K562 (cell line): ENCODE data around the gene MAML1. TPM values are rescaled to one million over a fixed set of nuclear protein-coding genes. Genes with fewer than 3 reads are reported as not detected.
A peak's percentile ranks its signal among the peaks of the same experiment; 100 is the strongest.

ENCODE experiments used
- ATAC-seq: fragments of 200-7000 bp; cut with Tn5 transposase; 3 replicates; pipeline ENCODE4 v1.9.1; 2020; ENCODE audit warnings: moderate library complexity
- BruUV-seq: library from RNA; stranded (reverse); fragments of 400-500 nt; replicated peaks from 2 replicates; lab custom pipeline; 2021; lab: Mats Ljungman, UMichigan
- CTCF ChIA-PET: fragments of 300-600 bp; formaldehyde crosslinking; extraction: SDS; loops from one replicate; lab custom pipeline; 2021; ENCODE audit warnings: low intra/inter-chr PET ratio; lab: Yijun Ruan, JAX
- POLR2A ChIA-PET: fragments of 300-600, 350-650 bp; sonication (Branson Sonifier 250); formaldehyde crosslinking; extraction: SDS; loops from one replicate; lab custom pipeline; 2021; ENCODE audit warnings: antibody characterized with exemption, inconsistent platforms; lab: Yijun Ruan, JAX
- DNase-seq, 4 experiments: peaks; one replicate each; pipeline versions ENCODE4 v3.0.0 to v3.0.0-alpha.2; 2011 to 2018; ENCODE audit warnings: low spot score in 3 of 4, mixed read lengths in 3 of 4; ENCODE audit errors: extremely low read depth in 1 of 4
- FAIRE-seq: peaks from 2 replicates; lab custom pipeline; 2011; peaks lifted over from hg19 to GRCh38; lab: Jason Lieb, UNC
- H2AFZ ChIP-seq: 2 replicates; pipeline ENCODE4 v1.6.0; 2011; ENCODE audit warnings: low read depth, low read length, control low read depth, inconsistent platforms
- H3K27ac ChIP-seq: fragments of 200-600 bp; 3 replicates; pipeline ENCODE4 v1.8.0; 2011; ENCODE audit warnings: low read depth, mild to moderate bottlenecking, control low read depth, inconsistent platforms, low read length, moderate library complexity, mixed read lengths; ENCODE audit errors: extremely low read depth
- H3K27me3 ChIP-seq, 2 experiments: fragments of 300-600 bp in 1 of 2; 2 replicates in 1 of 2; 3 replicates in 1 of 2; pipeline versions ENCODE4 v1.6.0 to v1.8.0; 2011; ENCODE audit warnings: inconsistent platforms in 2 of 2, low read length in 2 of 2, mild to moderate bottlenecking in 1 of 2, mixed read lengths in 1 of 2, moderate library complexity in 1 of 2; ENCODE audit not compliant: control insufficient read depth in 2 of 2, insufficient read depth in 2 of 2
- H3K36me3 ChIP-seq: fragments of 300-600 bp; 3 replicates; pipeline ENCODE4 v1.8.0; 2011; ENCODE audit warnings: mild to moderate bottlenecking, low read length, inconsistent platforms; ENCODE audit not compliant: control insufficient read depth, insufficient read depth
- H3K4me1 ChIP-seq, 2 experiments: fragments of 200-600 bp in 1 of 2; replicated peaks in 1 of 2; 2 replicates in 1 of 2; 3 replicates in 1 of 2; pipeline versions ENCODE4 v1.5.1 to v1.8.0; 2011; ENCODE audit warnings: inconsistent platforms in 2 of 2, low read length in 2 of 2, mild to moderate bottlenecking in 1 of 2, mixed read lengths in 1 of 2, moderate library complexity in 1 of 2; ENCODE audit not compliant: control insufficient read depth in 2 of 2, insufficient read depth in 2 of 2
- H3K4me2 ChIP-seq: 2 replicates; pipeline ENCODE4 v1.6.1; 2011; ENCODE audit warnings: low read length, control low read depth, inconsistent platforms, mixed read lengths; ENCODE audit not compliant: insufficient read depth
- H3K4me3 ChIP-seq: fragments of 200-600 bp; sonication (generic), shearing (Covaris generic); 2 replicates; pipeline ENCODE4 v1.5.1; 2016; ENCODE audit warnings: control low read depth, inconsistent platforms
- H3K79me2 ChIP-seq: fragments of 200-600 bp; 3 replicates; pipeline ENCODE4 v1.8.0; 2011; ENCODE audit warnings: low read length, inconsistent platforms; ENCODE audit not compliant: control insufficient read depth, insufficient read depth
- H3K9ac ChIP-seq, 2 experiments: 2 replicates each; pipeline versions ENCODE4 v1.6.0 to v1.6.1; 2011; ENCODE audit warnings: low read depth in 2 of 2, low read length in 2 of 2, control low read depth in 1 of 2, inconsistent platforms in 1 of 2, mild to moderate bottlenecking in 1 of 2, mixed read lengths in 1 of 2; ENCODE audit not compliant: insufficient read depth in 1 of 2
- H3K9me1 ChIP-seq: one replicate; pipeline ENCODE4 v1.6.0; 2011; ENCODE audit warnings: inconsistent platforms, mild to moderate bottlenecking, low read length, moderate library complexity; ENCODE audit not compliant: control insufficient read depth, insufficient read depth
- H3K9me3 ChIP-seq: replicated peaks from 2 replicates; pipeline ENCODE4 v1.5.1; 2011; ENCODE audit warnings: low read depth, low read length, inconsistent platforms; ENCODE audit not compliant: control insufficient read depth, insufficient read depth
- H4K20me1 ChIP-seq: replicated peaks from 2 replicates; pipeline ENCODE4 v1.6.1; 2011; ENCODE audit warnings: low read length, inconsistent platforms, mixed read lengths; ENCODE audit not compliant: control insufficient read depth, insufficient read depth
- ATF7 ChIP-seq: fragments of 450-650 bp; IDR thresholded peaks from 2 replicates; pipeline ENCODE4 v1.7.1; 2014; ENCODE audit warnings: mild to moderate bottlenecking, moderate library complexity
- CREM ChIP-seq: IDR thresholded peaks from 2 replicates; pipeline ENCODE4 v1.6.1; 2014; ENCODE audit warnings: antibody characterized with exemption, low read depth
- EP300 ChIP-seq: IDR thresholded peaks from 2 replicates; pipeline ENCODE4 v1.6.1; 2012; ENCODE audit warnings: low read length, improper control_type of control experiment
- EZH2 ChIP-seq: IDR thresholded peaks from 2 replicates; pipeline ENCODE4 v1.6.1; 2012; ENCODE audit warnings: low read depth, mild to moderate bottlenecking, inconsistent platforms, low read length, borderline replicate concordance
- FOXK1 ChIP-seq: sonication (generic); formaldehyde crosslinking; IDR thresholded peaks from 2 replicates; pipeline ENCODE4 v1.8.0; 2022; ENCODE audit warnings: missing genetic modification reagents, mild to moderate bottlenecking, borderline replicate concordance
- FOXK2 ChIP-seq, 2 experiments: fragments of 450-650 bp; IDR thresholded peaks in 1 of 2; conservative IDR thresholded peaks in 1 of 2; 2 replicates each; pipeline ENCODE4 v1.6.1; 2016; ENCODE audit warnings: low read depth in 2 of 2, mild to moderate bottlenecking in 1 of 2
- ID3 ChIP-seq, 2 experiments: fragments of 250-450 bp in 1 of 2; fragments of 450-650 bp in 1 of 2; sonication (Bioruptor Pico) in 1 of 2; IDR thresholded peaks; 2 replicates each; pipeline versions ENCODE4 v1.6.1 to v1.8.0; 2016 to 2021; ENCODE audit warnings: mild to moderate bottlenecking in 2 of 2, moderate library complexity in 2 of 2, missing compliant biosample characterization in 1 of 2, missing genetic modification characterization in 1 of 2
- ILK ChIP-seq: fragments of 450-650 bp; IDR thresholded peaks from 2 replicates; pipeline ENCODE4 v1.6.1; 2016; ENCODE audit warnings: missing genetic modification characterization, low read depth, mild to moderate bottlenecking, missing compliant biosample characterization, moderate library complexity, borderline replicate concordance
- MEIS2 ChIP-seq: fragments of 450-650 bp; IDR thresholded peaks from 2 replicates; pipeline ENCODE4 v1.6.1; 2014; ENCODE audit warnings: mild to moderate bottlenecking; ENCODE audit not compliant: partially characterized antibody
- PHF8 ChIP-seq: fragments of 200-600 bp; sonication (generic); IDR thresholded peaks from 2 replicates; pipeline ENCODE4 v1.6.1; 2012; ENCODE audit warnings: mixed run types, mild to moderate bottlenecking, inconsistent platforms, low read length, moderate library complexity, borderline replicate concordance
- POLR2H ChIP-seq: IDR thresholded peaks from 2 replicates; pipeline ENCODE4 v1.6.1; 2016; ENCODE audit warnings: missing genetic modification characterization, low read depth, mild to moderate bottlenecking, control low read depth, missing compliant biosample characterization, moderate library complexity
- SMAD1 ChIP-seq: fragments of 150-350 bp; IDR thresholded peaks from 2 replicates; pipeline ENCODE4 v1.6.1; 2014; ENCODE audit warnings: low read length, low read depth; ENCODE audit not compliant: partially characterized antibody
- SPI1 ChIP-seq: IDR thresholded peaks from 2 replicates; pipeline ENCODE4 v1.6.1; 2011; ENCODE audit warnings: low read depth, low read length, control low read depth, borderline replicate concordance
- THRAP3 ChIP-seq: fragments of 450-650 bp; IDR thresholded peaks from 2 replicates; pipeline ENCODE4 v1.6.1; 2016; ENCODE audit warnings: mild to moderate bottlenecking, inconsistent platforms, borderline replicate concordance
- ZFP30 ChIP-seq: fragments of 250-450 bp; sonication (Bioruptor Pico); IDR thresholded peaks from 2 replicates; pipeline ENCODE4 v1.8.0; 2022; ENCODE audit warnings: moderate library complexity, mild to moderate bottlenecking, inconsistent platforms, borderline replicate concordance
- ZNF644 ChIP-seq: fragments of 200-800 bp; sonication (Bioruptor generic); IDR thresholded peaks from 2 replicates; pipeline ENCODE4 v1.6.1; 2016; ENCODE audit warnings: low read depth, missing genetic modification characterization, missing compliant biosample characterization
- ZNF76 ChIP-seq: fragments of 250-450 bp; sonication (Bioruptor Pico); IDR thresholded peaks from 2 replicates; pipeline ENCODE4 v1.4.0; 2020; ENCODE audit warnings: mild to moderate bottlenecking, moderate library complexity, borderline replicate concordance
- ZNF766 ChIP-seq: fragments of 200-800 bp; sonication (Bioruptor generic); conservative IDR thresholded peaks from 2 replicates; pipeline ENCODE4 v1.6.1; 2016; ENCODE audit warnings: missing genetic modification characterization, missing compliant biosample characterization
- ZNF77 ChIP-seq: fragments of 250-450 bp; sonication (Bioruptor Pico); IDR thresholded peaks from 2 replicates; pipeline ENCODE4 v1.5.0; 2020
- WGBS: fragments of 100-300 bp; shearing (Covaris generic); methylation state at CpG from one replicate; pipeline ENCODE4 v1.1.6; 2016; ENCODE audit warnings: low coverage, mixed read lengths; ENCODE audit not compliant: insufficient coverage; ENCODE audit errors: missing lambda C conversion rate; 5-methylcytosine and 5-hydroxymethylcytosine counted together
- in situ Hi-C: fragments of 300-500 bp; cut with MboI; formaldehyde crosslinking; loops from 4 replicates; pipeline ENCODE4 v1.15.0; 2018; ENCODE audit warnings: inconsistent platforms, mixed read lengths
- intact Hi-C: fragments of 100-400 bp; cut with micrococcal nuclease; formaldehyde crosslinking; loops from 2 replicates; pipeline ENCODE4 v1.14.2; 2022
- polyA plus RNA-seq, 8 experiments: library from polyadenylated mRNA; depleted of rRNA in 4 of 8; stranded (reverse) in 5 of 8; unstranded in 3 of 8; fragments of >200 nt; fragmentation: Nextera tagmentation in 2 of 8; fragmentation: Illumina TruSeq in 1 of 8; extraction: Ambion mirVana in 2 of 8; extraction: Trizol in 1 of 8; gene quantifications; 2 replicates each; pipeline versions ENCODE4 v1.2.1 to v1.2.3, GENCODE V29; 2011 to 2014; ENCODE audit warnings: inconsistent platforms in 1 of 8, missing spikeins in 1 of 8
- total RNA-seq, 7 experiments: library from RNA; depleted of rRNA in 6 of 7; stranded (reverse); fragments of >200 nt in 6 of 7; fragmentation: Illumina TruSeq in 2 of 7; extraction: Trizol in 2 of 7; gene quantifications; 2 replicates each; pipeline versions ENCODE4 v1.2.1 to v1.2.3, GENCODE V29; 2011 to 2021; ENCODE audit warnings: low replicate concordance in 1 of 7

The MAML1 gene
- total and polyA plus RNA-seq, 9 of the 15 experiments (the other 6 are each of a cell fraction or from before 2014, with no cell fraction given) = 0.32 to 18.4 (median 7.0) TPM

GRCh38 chr5:179694561-179694960, 38.1 kb upstream of the MAML1 start (continued):
- TF ChIP-seq ILK (tag) (no peak), ATF7 (no peak), ZNF766 (CRISPR knock-in tag) (no peak), ZFP30 (no peak), EZH2 (no peak), EP300 (no peak), SMAD1 (no peak), POLR2H (tag) (no peak), ZNF76 (CRISPR knock-in tag) (no peak), ZNF77 (no peak), ZNF644 (no peak), FOXK1 (CRISPR knock-in tag) (no peak)

GRCh38 chr5:179696603-179697002, 36.0 kb upstream of the MAML1 start:
- no peak for FAIRE-seq
- peaks cover 5% of the 10 kb centered on the region; the same call in 1 of the 2 replicates for H4K20me1 ChIP-seq
- TF ChIP-seq THRAP3 (no peak), MEIS2 (peak; percentile 59), SPI1 (0 out of 2 replicates have a peak, but pooled peaks have one; percentile 47), CREM (no peak), ID3 (CRISPR knock-in tag; IDR thresholded peaks at IDR 0.05) (no peak), ID3 (tag; IDR thresholded peaks at IDR 0.05) (no peak), FOXK2 (conservative IDR thresholded peaks at IDR 0.05 in 1 of 2, IDR thresholded peaks at IDR 0.05 in 1 of 2; ENCODE audit: low read depth in 2 of 2) (peak in 1 of 2 experiments; percentile 36; a peak in 1 of 4 replicates), PHF8 (no peak)
- no peak for DNase-seq
- intact Hi-C loops = no loop called here
- H3K4me2 ChIP-seq = no peak overlapping the region
- no TSS peak for BruUV-seq
- POLR2A ChIA-PET = interaction anchor here (0.6 to 2.0 kb wide), 5 partner anchors 15 to 203 kb away, joined by 3 to 5 read pairs (median 4); partner anchors contain the start of gene HNRNPH1
- CTCF ChIA-PET = no interaction called here
- no peak for ATAC-seq
- H3K4me3 ChIP-seq = no peak overlapping the region
- no peak overlapping the region for H2AFZ ChIP-seq
- H3K9me3 ChIP-seq = no peaks in the 10 kb centered on the region
- in situ Hi-C loops = no loop called here
- peaks cover 16 to 33% of the 10 kb centered on the region in 2 experiments for H3K4me1 ChIP-seq
- peaks cover 7% of the 10 kb centered on the region; the same call in 2 of the 3 replicates for H3K36me3 ChIP-seq
- no peak overlapping the region for H3K9ac ChIP-seq
- no peaks in the 10 kb centered on the region for H3K27me3 ChIP-seq
- 73% methylated on average over 3 of the region's 3 CpGs for WGBS
- peak overlapping the region; percentile 22; the same call in 1 of the 3 replicates for H3K27ac ChIP-seq
- no peaks in the 10 kb centered on the region for H3K9me1 ChIP-seq
- peaks cover 43% of the 10 kb centered on the region for H3K79me2 ChIP-seq
